Gastrocnemius medialis (tissue), 4 donors: Measurements from ENCODE around the gene CASK.

Experiments used
- POLR2A ChIP-seq, 2 donors: fragments of 450-650 bp; IDR thresholded peaks; one replicate each; pipeline ENCODE4 v1.6.1; 2017; ENCODE audit warnings: antibody characterized with exemption in 2 of 2, mild to moderate bottlenecking in 2 of 2, moderate library complexity in 2 of 2
- TF ChIP-seq, protein P1 (sequence below), 5 experiments: fragments of 450-650 bp in 3 of 5; fragments of 200-600 bp in 2 of 5; sonication (generic) in 2 of 5; IDR thresholded peaks in 4 of 5; conservative IDR thresholded peaks in 1 of 5; 1 replicate in 4 of 5; 2 replicates in 1 of 5; pipeline ENCODE4 v1.5.1; 2016 to 2019; ENCODE audit warnings: antibody characterized with exemption in 5 of 5, mild to moderate bottlenecking in 3 of 5, moderate library complexity in 3 of 5

DNA sequence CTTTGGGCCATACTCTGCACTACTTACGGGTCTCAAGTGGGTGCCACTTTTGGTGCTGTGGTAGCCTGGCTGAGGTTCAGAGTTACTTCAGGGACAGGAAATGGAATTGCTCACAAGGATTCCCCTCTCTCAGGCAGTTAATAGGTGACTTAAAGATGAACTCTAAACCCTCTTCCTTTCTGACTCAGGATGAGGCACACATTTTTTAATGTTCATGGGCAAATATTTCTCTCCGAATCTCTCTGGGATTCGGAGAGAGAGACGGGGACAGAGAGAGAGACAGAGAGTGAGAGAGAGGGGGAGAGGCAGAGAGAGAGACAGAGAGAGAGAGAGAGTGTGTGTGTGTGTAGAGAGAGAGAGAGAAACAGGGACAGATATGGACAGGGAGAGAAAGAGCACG lies 396.4 kb downstream of the CASK start:
- TF ChIP-seq, protein P1, sequence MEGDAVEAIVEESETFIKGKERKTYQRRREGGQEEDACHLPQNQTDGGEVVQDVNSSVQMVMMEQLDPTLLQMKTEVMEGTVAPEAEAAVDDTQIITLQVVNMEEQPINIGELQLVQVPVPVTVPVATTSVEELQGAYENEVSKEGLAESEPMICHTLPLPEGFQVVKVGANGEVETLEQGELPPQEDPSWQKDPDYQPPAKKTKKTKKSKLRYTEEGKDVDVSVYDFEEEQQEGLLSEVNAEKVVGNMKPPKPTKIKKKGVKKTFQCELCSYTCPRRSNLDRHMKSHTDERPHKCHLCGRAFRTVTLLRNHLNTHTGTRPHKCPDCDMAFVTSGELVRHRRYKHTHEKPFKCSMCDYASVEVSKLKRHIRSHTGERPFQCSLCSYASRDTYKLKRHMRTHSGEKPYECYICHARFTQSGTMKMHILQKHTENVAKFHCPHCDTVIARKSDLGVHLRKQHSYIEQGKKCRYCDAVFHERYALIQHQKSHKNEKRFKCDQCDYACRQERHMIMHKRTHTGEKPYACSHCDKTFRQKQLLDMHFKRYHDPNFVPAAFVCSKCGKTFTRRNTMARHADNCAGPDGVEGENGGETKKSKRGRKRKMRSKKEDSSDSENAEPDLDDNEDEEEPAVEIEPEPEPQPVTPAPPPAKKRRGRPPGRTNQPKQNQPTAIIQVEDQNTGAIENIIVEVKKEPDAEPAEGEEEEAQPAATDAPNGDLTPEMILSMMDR (IDR thresholded peaks at IDR 0.05 in 4 of 5, conservative IDR thresholded peaks at IDR 0.05 in 1 of 5): no peak
- no peak for TF ChIP-seq POLR2A (IDR thresholded peaks at IDR 0.05)
